AG09319 (cell line): ENCODE results near the gene ONECUT3.

Experiments
- DNase-seq: peaks from one replicate; pipeline ENCODE4 v3.0.0-alpha.2; 2010; ENCODE audit warnings: low read depth; ENCODE audit errors: extremely low read depth
- CTCF ChIP-seq: IDR thresholded peaks from 2 replicates; pipeline ENCODE4 v1.5.1; 2011; ENCODE audit warnings: low read depth, mild to moderate bottlenecking, inconsistent platforms, low read length, moderate library complexity

Gene ONECUT3

GRCh38 chr19:1785310-1785709, 32.0 kb downstream of the ONECUT3 start:
- no peak for DNase-seq
- no peak for TF ChIP-seq CTCF

DNA sequence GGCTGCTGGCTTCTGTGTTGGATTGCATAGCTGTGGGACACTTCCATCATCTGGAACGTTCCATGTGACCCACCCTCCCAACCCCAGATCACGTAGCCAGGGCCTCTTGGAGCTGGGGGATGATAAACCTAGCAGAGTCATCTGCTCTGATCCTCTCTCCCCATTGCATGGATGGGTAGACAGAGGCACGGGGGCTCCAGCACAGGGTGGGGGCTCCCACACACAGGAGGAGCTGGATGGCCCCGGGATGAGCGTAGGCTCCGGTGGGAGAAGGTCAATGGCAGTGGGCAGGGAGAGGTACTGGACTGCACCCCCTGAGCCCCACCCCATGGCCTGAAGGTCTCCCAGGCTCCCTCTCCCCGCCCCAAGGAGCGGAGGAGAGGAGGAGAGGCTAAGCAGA, 33.4 kb downstream of the ONECUT3 start:
- TF ChIP-seq CTCF: no peak
- no peak for DNase-seq

GRCh38 chr19:1787116-1787515, 33.8 kb downstream of the ONECUT3 start:
- no peak for DNase-seq
- TF ChIP-seq CTCF: no peak

DNA sequence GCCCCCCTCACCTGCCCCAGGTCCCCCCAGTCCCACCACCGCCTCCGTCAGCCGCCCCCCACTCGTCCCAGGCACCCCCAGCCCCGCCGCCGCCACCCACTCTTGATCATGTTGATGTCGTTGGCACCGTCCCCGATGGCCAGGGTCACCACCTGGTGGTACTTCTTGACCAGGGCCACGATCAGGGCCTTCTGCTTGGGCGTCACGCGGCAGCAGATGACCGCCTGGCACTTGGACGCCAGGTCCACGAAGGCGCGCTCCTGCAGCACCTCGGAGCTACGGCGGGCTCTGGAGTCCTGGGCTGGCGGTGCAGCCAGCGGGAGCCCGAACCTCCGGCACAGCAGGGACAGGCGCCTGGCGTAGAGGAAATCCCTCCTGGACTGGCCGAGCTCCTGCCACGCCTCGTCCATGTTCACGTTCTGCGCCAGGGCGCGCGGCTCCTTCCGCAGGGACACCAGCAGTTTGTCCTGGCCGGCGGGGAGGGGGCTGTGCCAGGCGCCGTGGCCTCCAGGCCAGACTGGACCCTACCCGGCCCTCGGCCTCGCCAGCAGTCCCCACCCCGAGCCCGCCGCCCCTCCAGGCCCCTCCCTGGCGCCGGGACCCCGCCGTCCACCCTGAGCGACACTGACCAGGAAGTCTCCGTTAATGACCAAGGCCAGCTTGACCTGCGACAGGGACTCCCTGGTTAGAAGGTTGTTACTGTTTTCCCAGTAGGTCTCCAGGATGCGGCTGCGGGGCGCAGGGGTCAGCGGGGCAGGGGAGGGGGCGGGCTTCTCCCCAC, 36.1 kb downstream of the ONECUT3 start:
- TF ChIP-seq CTCF: no peak
- DNase-seq: no peak

DNA sequence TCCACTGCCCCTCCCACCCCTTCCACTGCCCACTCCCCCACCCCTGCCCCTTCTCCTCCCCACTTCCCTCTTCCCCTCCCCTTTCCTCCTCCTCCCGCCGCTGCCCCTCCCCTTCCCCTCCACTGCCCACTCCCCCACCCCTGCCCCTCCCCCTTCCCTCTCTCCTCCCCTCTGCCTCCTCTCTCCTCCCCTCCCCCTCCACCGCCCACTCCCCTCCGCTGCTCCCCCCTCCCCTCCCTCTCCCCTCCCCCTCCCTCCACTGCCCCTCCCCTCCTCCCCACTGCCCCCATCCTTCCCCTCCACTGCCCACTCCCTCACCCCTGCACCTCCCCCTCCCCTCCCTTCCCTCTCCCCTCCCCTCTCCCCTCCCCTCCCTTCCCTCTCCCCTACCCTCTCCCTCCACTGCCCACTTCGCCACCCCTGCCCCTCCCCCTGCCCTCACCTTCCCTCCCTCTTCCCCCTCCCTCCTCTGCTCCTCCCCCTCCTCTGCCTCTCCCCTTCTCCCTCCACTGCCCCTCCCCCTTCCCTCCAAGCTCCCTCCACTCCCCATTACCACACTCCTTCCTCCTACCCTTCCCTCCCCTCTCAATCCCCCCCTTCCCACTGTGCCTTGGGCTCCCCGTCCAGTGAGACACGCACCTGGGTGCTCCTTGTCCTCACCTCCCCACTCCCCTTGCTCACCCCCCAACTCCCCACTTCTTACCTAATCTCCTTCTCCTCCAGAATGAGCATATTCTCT, 36.9 kb downstream of the ONECUT3 start:
- TF ChIP-seq CTCF: no peak
- DNase-seq: no peak

- DNase-seq: no peak
- no peak for TF ChIP-seq CTCF
Observed at GRCh38 chr19:1791879-1792278, 38.6 kb downstream of the ONECUT3 start.

- no peak for TF ChIP-seq CTCF
- DNase-seq: no peak
Observed at GRCh38 chr19:1794424-1795172, 41.3 kb downstream of the ONECUT3 start.
